GM18508 (cell line): ENCODE results near the gene TRIM27.
"Not testable (repeated sequence)": the region's sequence is repeated elsewhere in the genome, so short reads cannot be mapped to it uniquely, and the experiment has no call there.

Experiments used
- ATAC-seq: cut with Tn5 transposase; IDR thresholded peaks from one replicate; pipeline ENCODE4 v1.9.1; 2021; ENCODE audit warnings: moderate number of reproducible peaks; ENCODE audit not compliant: insufficient read depth, unreplicated experiment

The TRIM27 gene

GRCh38 chr6:28867086-28867409 is 56.7 kb downstream of the TRIM27 start:
- no peak for ATAC-seq

GRCh38 chr6:28866205-28867085 is 57.3 kb downstream of the TRIM27 start:
- not testable (repeated sequence) for ATAC-seq

GRCh38 chr6:28865401-28866204 is 58.2 kb downstream of the TRIM27 start:
- no peak for ATAC-seq

- no peak for ATAC-seq
These were observed 59.4 kb downstream of the TRIM27 start for GRCh38 chr6:28864326-28864923.

GRCh38 chr6:28863604-28864325 is 60.0 kb downstream of the TRIM27 start:
- ATAC-seq = no peak

GRCh38 chr6:28862077-28862476 is 61.7 kb downstream of the TRIM27 start:
- ATAC-seq = no peak

GRCh38 chr6:28861339-28861738 is 62.4 kb downstream of the TRIM27 start:
- no peak for ATAC-seq

GRCh38 chr6:28860581-28860980 is 63.2 kb downstream of the TRIM27 start:
- no peak for ATAC-seq

- ATAC-seq = no peak
These were observed 64.8 kb downstream of the TRIM27 start for GRCh38 chr6:28858963-28859362.

- ATAC-seq = no peak
These were observed 67.2 kb downstream of the TRIM27 start for GRCh38 chr6:28856620-28857005.

GRCh38 chr6:28854405-28854804 is 69.4 kb downstream of the TRIM27 start:
- ATAC-seq = not testable (repeated sequence)
